T-cell (primary cell): Measurements from ENCODE around the gene RBM20. TPM values are rescaled to one million over a fixed set of nuclear protein-coding genes. Genes with fewer than 3 reads are reported as not detected.

Experiments
- ATAC-seq, 4 experiments: fragments of 200-7000 bp in 3 of 4; fragments of 150-1000 bp in 1 of 4; cut with Tn5 transposase; replicated peaks in 1 of 4; 1 replicate in 3 of 4; 2 replicates in 1 of 4; pipeline ENCODE4 v1.10.0; 2021; ENCODE audit warnings: moderate library complexity in 3 of 4, mild to moderate bottlenecking in 2 of 4, moderate number of reproducible peaks in 1 of 4
- CTCF ChIA-PET, 2 donors: fragments of 300-600 bp; sonication (Branson Sonifier 250); formaldehyde crosslinking; loops; one replicate each; lab custom pipeline; 2022; ENCODE audit warnings: antibody characterized with exemption in 2 of 2; lab: Charles Lee
- POLR2A ChIA-PET, 2 donors: fragments of 300-600 bp; sonication (Branson Sonifier 250); formaldehyde crosslinking; loops; one replicate each; lab custom pipeline; 2022; ENCODE audit warnings: antibody characterized with exemption in 2 of 2; lab: Charles Lee
- DNase-seq, 35 experiments: peaks; one replicate each; pipeline versions ENCODE4 v3.0.0 to v3.0.0-alpha.2; 2013 to 2023
- H3K27ac ChIP-seq: one replicate; pipeline ENCODE4 v1.5.1; 2013; ENCODE audit warnings: low read length
- H3K27me3 ChIP-seq, 2 experiments: replicated peaks in 1 of 2; 1 replicate in 1 of 2; 2 replicates in 1 of 2; pipeline versions ENCODE4 v1.6.1 to v1.7.0; 2013; ENCODE audit warnings: low read length in 1 of 2, mixed read lengths in 1 of 2; ENCODE audit not compliant: control insufficient read depth in 2 of 2, insufficient read depth in 2 of 2; ENCODE audit errors: extremely low read depth in 1 of 2
- H3K36me3 ChIP-seq, 2 donors: 1 replicate in 1 of 2; 2 replicates in 1 of 2; pipeline versions ENCODE4 v1.6.1 to v1.7.0; 2013; ENCODE audit warnings: low read length in 1 of 2; ENCODE audit not compliant: control insufficient read depth in 2 of 2, insufficient read depth in 1 of 2; ENCODE audit errors: extremely low read depth in 1 of 2
- H3K4me1 ChIP-seq, 2 experiments: 1 replicate in 1 of 2; 2 replicates in 1 of 2; pipeline versions ENCODE4 v1.6.1 to v1.7.0; 2013; ENCODE audit warnings: low read length in 2 of 2, mixed read lengths in 1 of 2; ENCODE audit not compliant: insufficient read depth in 2 of 2, control insufficient read depth in 1 of 2; ENCODE audit errors: extremely low read depth in 1 of 2
- H3K4me3 ChIP-seq, 2 donors: 1 replicate in 1 of 2; 2 replicates in 1 of 2; pipeline versions ENCODE4 v1.5.1 to v1.7.0; 2013; ENCODE audit warnings: mild to moderate bottlenecking in 2 of 2, low read length in 1 of 2, moderate library complexity in 1 of 2; ENCODE audit not compliant: control insufficient read depth in 1 of 2; ENCODE audit errors: extremely low read depth in 1 of 2
- H3K9me3 ChIP-seq: 2 replicates; pipeline ENCODE4 v1.7.0; 2013
- H3K27ac Mint-ChIP-seq, 2 donors: one replicate each; pipeline ENCODE4 v1.8.0; 2020 to 2021; ENCODE audit warnings: mild to moderate bottlenecking in 2 of 2, mixed read lengths in 2 of 2
- H3K27me3 Mint-ChIP-seq, 2 donors: one replicate each; pipeline ENCODE4 v1.8.0; 2021 to 2022; ENCODE audit warnings: mixed read lengths in 2 of 2
- H3K36me3 Mint-ChIP-seq: one replicate; pipeline ENCODE4 v1.8.0; 2021; ENCODE audit warnings: mixed read lengths
- H3K4me1 Mint-ChIP-seq, 3 donors: one replicate each; pipeline ENCODE4 v1.8.0; 2020 to 2022; ENCODE audit warnings: mixed read lengths in 3 of 3, mild to moderate bottlenecking in 1 of 3
- H3K4me3 Mint-ChIP-seq, 3 donors: one replicate each; pipeline ENCODE4 v1.8.0; 2020 to 2022; ENCODE audit warnings: mild to moderate bottlenecking in 3 of 3, mixed read lengths in 3 of 3, moderate library complexity in 3 of 3
- H3K9me3 Mint-ChIP-seq, 3 donors: one replicate each; pipeline ENCODE4 v1.8.0; 2020 to 2022; ENCODE audit warnings: mixed read lengths in 3 of 3
- WGBS: methylation state at CpG from one replicate; pipeline ENCODE4 v1.1.5; 2013; ENCODE audit warnings: missing lambda C conversion rate; ENCODE audit not compliant: insufficient coverage; 5-methylcytosine and 5-hydroxymethylcytosine counted together
- total RNA-seq, 35 experiments: library from RNA in 6 of 35; stranded (reverse) in 6 of 35; fragments of 120-200 nt in 1 of 35; gene quantifications; one replicate each; pipeline versions ENCODE4 v1.2.1 to v1.2.4 and lab custom pipeline; 2013 to 2026

RBM20 gene
- total RNA-seq, 5 donors from 2014 or later (not counting 1 experiment from before 2014, with no cell fraction given) = 0.09 to 3.0 (median 0.33) TPM

DNA sequence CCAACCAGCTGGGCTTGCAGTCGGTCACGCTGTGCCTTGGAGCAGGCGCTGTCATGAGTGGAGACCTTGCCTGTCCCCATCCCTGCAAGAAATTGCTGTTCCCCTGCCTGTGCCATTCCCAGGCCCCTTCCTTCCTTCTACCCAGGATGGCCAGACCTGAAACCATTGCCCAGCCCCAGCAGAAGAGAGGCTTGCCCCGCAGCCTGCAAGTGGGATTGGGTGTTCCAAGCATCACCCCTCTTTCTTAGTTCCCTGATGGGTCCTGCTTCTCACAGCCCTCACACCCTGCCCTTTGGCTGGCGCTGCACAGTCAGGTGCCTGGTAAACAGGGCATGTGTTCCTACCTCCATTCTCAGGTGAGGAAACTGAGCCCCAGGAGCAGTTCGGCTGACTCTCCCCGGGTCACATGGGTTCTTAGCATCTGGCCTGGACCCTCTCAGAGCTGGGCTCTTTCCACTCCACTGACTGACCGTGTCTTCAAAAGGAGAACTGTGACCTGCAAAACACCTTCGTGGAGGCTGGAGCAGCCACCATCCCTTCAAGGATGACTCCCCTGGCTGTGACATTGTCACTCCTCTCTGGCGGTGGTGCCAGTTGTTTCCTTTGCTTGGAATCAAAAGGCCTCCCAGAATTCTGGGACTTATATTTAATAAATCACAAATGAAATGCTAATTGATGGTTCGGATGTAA, 185.7 kb downstream of the RBM20 start:
- H3K9me3 ChIP-seq = no peaks in the 10 kb centered on the region
- Mint-ChIP-seq H3K36me3 (no peaks in the 10 kb centered on the region), H3K9me3 (no peaks in the 10 kb centered on the region), H3K4me3 (no peak overlapping the region), H3K4me1 (peaks cover 17 to 22% (median 19%) of the 10 kb centered on the region in 3 donors), H3K27ac (peak overlapping the region in 1 of 2 donors; percentile 55), H3K27me3 (no peaks in the 10 kb centered on the region)
- ChIA-PET CTCF (no interaction called here), POLR2A (no interaction called here)
- ATAC-seq = no peak
- peaks cover 15 to 21% of the 10 kb centered on the region in 2 experiments for H3K4me1 ChIP-seq
- no peak for DNase-seq
- WGBS = 87% methylated on average over 9 of the region's 11 CpGs
- no peaks in the 10 kb centered on the region for H3K36me3 ChIP-seq
- H3K27me3 ChIP-seq = peaks cover 0 to 4% of the 10 kb centered on the region in 2 experiments
- no peak overlapping the region for H3K27ac ChIP-seq
- H3K4me3 ChIP-seq = no peak overlapping the region

- peaks cover 46 to 50% (median 46%) of the 10 kb centered on the region in 3 donors for H3K4me1 Mint-ChIP-seq
- no peaks in the 10 kb centered on the region for H3K36me3 Mint-ChIP-seq
Measured at GRCh38 chr10:110833234-110833940, 189.3 kb downstream of the RBM20 start.

GRCh38 chr10:110833941-110834628, 189.9 kb downstream of the RBM20 start:
- Mint-ChIP-seq H3K36me3 (no peaks in the 10 kb centered on the region), H3K9me3 (no peaks in the 10 kb centered on the region), H3K27ac (peak overlapping the region; percentile 87 to 95), H3K4me1 (peaks cover 46 to 50% (median 46%) of the 10 kb centered on the region in 3 donors), H3K4me3 (peak overlapping the region in 1 of 3 donors; percentile 69), H3K27me3 (no peaks in the 10 kb centered on the region)
- Histone ChIP-seq H3K27ac (peak overlapping the region; percentile 39), H3K9me3 (no peaks in the 10 kb centered on the region), H3K4me3 (no peak overlapping the region), H3K27me3 (peaks cover 0 to 4% of the 10 kb centered on the region in 2 experiments), H3K36me3 (no peaks in the 10 kb centered on the region), H3K4me1 (peaks cover 31 to 36% of the 10 kb centered on the region in 2 experiments)
- no peak for DNase-seq
- 98% methylated on average over 11 of the region's 14 CpGs for WGBS
- no peak for ATAC-seq
- POLR2A ChIA-PET = no interaction called here
- CTCF ChIA-PET = interaction anchor here in 1 of 2 donors (0.7 kb wide), 1 partner anchor 153 kb away, joined by 3 read pairs; no protein-coding TSS in a partner anchor

More at GRCh38 chr10:110833234-110833940, 189.3 kb downstream of the RBM20 start:
- ChIA-PET POLR2A (no interaction called here), CTCF (interaction anchor here (0.7 kb wide), 2 partner anchors 32 to 153 kb away, joined by 3 read pairs; no protein-coding TSS in a partner anchor)
- Mint-ChIP-seq H3K27me3 (no peaks in the 10 kb centered on the region), H3K9me3 (no peaks in the 10 kb centered on the region), H3K27ac (peak overlapping the region; percentile 69 to 88), H3K4me3 (peak overlapping the region in 1 of 3 donors; percentile 44)
- H3K27ac ChIP-seq = no peak overlapping the region
- no peak overlapping the region for H3K4me3 ChIP-seq
- 88% methylated on average over 8 of the region's 13 CpGs for WGBS
- no peaks in the 10 kb centered on the region for H3K36me3 ChIP-seq
- DNase-seq (peak in 1 of 35 experiments; percentile 27), ATAC-seq (peak in 1 of 4 experiments; percentile 16)
- H3K9me3 ChIP-seq = no peaks in the 10 kb centered on the region
- H3K27me3 ChIP-seq = peaks cover 0 to 4% of the 10 kb centered on the region in 2 experiments
- peaks cover 31 to 36% of the 10 kb centered on the region in 2 experiments for H3K4me1 ChIP-seq

GRCh38 chr10:110834629-110835301, 190.6 kb downstream of the RBM20 start:
- Histone ChIP-seq H3K4me3 (no peak overlapping the region), H3K4me1 (peaks cover 31 to 36% of the 10 kb centered on the region in 2 experiments), H3K9me3 (no peaks in the 10 kb centered on the region), H3K27ac (peak overlapping the region; percentile 39), H3K27me3 (peaks cover 0 to 3% of the 10 kb centered on the region in 2 experiments), H3K36me3 (no peaks in the 10 kb centered on the region)
- no peaks in the 10 kb centered on the region for H3K9me3 Mint-ChIP-seq
- no peaks in the 10 kb centered on the region for H3K27me3 Mint-ChIP-seq
- H3K27ac Mint-ChIP-seq = peak overlapping the region; percentile 87 to 95
- H3K4me3 Mint-ChIP-seq = peak overlapping the region in 2 of 3 donors; percentile 17 to 69
- H3K4me1 Mint-ChIP-seq = peaks cover 46 to 50% (median 46%) of the 10 kb centered on the region in 3 donors
- DNase-seq = peak in 32 of 35 experiments; percentile 20 to 69 (median 46)
- 65% methylated on average over 3 of the region's 6 CpGs for WGBS
- H3K36me3 Mint-ChIP-seq = no peaks in the 10 kb centered on the region
- ATAC-seq = peak; percentile 86 to 95 (median 89)
- CTCF ChIA-PET = interaction anchor here (0.6 to 1.1 kb wide), 7 partner anchors 22 to 46 kb away, joined by 3 to 8 read pairs (median 3); no protein-coding TSS in a partner anchor
- POLR2A ChIA-PET = interaction anchor here (0.5 to 0.8 kb wide), 6 partner anchors 29 to 901 kb away, joined by 3 to 6 read pairs (median 4); no protein-coding TSS in a partner anchor

DNA sequence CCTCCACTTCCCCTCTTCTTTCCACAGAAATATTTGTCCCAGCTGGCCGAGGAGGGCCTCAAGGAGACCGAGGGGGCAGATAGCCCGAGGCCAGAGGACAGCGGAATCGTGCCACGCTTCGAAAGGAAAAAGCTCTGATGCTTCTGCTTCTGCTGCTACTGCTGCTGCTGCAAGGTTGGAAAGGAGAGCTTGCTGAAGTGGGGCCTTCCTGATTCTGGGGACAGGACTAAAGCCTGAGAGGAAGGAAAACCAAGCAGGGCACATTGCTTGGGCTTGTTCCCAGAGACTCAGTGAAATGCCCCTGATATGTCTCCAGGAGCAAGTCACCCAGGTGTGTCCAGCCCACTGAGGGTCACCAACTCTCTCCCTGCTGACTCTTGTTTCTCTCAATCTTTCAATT, 191.7 kb downstream of the RBM20 start:
- H3K4me1 ChIP-seq = peaks cover 35 to 36% of the 10 kb centered on the region in 2 experiments
- no peaks in the 10 kb centered on the region for H3K36me3 ChIP-seq
- Mint-ChIP-seq H3K27me3 (no peaks in the 10 kb centered on the region), H3K4me3 (peak overlapping the region in 1 of 3 donors; percentile 69), H3K27ac (peak overlapping the region; percentile 36 to 87), H3K9me3 (no peaks in the 10 kb centered on the region), H3K36me3 (no peaks in the 10 kb centered on the region), H3K4me1 (peaks cover 46 to 50% (median 46%) of the 10 kb centered on the region in 3 donors)
- DNase-seq = no peak
- peak overlapping the region; percentile 39 for H3K27ac ChIP-seq
- ChIA-PET POLR2A (no interaction called here), CTCF (interaction anchor here in 1 of 2 donors (0.7 kb wide), 1 partner anchor 26 kb away, joined by 8 read pairs; no protein-coding TSS in a partner anchor)
- no peak overlapping the region for H3K4me3 ChIP-seq
- 84% methylated on average over 7 of the region's 7 CpGs for WGBS
- no peaks in the 10 kb centered on the region for H3K9me3 ChIP-seq
- H3K27me3 ChIP-seq = no peaks in the 10 kb centered on the region
- no peak for ATAC-seq
